Middle frontal gyrus (tissue), 1 donor: ENCODE data around the gene WDR26.
A peak's percentile ranks its signal among the peaks of the same experiment; 100 is the strongest.

Experiments
- DNase-seq: peaks from one replicate; pipeline ENCODE4 v3.0.0-alpha.2; 2015; ENCODE audit warnings: low spot score; ENCODE audit errors: extremely low spot score

The WDR26 gene

DNA sequence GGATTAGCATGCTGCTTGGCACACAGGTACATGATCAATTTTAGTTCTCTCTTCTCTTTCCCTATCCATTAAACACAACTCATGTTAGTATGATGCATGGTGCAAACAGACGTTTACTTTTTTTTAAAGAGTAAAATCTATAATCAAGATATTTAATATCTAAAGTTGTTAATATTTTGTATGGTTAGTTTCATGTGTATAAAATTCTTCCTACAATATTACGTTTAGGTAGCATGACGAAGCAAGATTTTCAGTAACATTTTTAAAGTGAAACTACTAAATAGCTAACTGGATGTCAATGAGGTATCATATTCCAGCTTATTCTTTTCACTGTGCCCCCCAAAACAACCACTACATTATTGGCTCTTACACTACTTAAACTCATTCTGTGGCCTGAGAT is 41.3 kb downstream of the WDR26 start:
- DNase-seq = no peak

DNA sequence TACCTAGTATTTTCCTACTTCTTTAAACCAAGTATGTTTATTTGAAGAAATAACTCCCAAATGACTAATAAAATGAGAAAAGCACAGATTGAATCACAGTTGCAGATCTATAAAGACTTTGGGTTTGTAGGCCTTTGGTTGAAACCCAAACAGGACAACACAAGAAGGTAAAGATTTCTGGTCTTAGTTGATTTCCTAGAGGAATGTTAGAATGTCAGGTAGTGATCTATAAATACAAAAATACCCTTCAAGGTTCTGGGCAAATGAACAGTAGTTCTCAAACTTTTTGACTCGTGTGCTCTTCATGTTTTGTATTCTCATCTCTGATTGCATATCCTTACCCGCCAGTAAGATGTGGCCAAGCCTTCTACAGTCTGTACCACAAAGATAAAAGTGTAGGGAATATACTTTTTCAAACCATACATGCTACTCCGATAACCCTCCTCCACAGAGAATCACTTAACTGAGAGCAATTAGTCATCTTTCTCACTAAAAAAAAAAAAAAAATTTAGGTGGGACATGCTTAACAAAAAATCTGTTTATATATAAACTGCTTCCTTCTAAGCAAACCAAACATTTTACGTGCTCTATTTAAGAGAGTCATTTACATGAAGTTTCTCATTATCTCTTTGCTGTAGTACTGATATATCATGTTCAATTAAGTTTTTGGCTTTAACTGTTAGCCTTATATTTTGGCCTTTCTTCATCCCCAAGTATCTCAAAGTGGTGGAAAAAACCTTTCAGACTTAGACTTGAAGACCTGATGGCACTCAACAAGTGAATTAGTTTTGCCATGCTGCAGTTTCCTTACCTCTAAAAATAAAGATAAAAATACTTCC is 42.0 kb downstream of the WDR26 start:
- no peak for DNase-seq

DNA sequence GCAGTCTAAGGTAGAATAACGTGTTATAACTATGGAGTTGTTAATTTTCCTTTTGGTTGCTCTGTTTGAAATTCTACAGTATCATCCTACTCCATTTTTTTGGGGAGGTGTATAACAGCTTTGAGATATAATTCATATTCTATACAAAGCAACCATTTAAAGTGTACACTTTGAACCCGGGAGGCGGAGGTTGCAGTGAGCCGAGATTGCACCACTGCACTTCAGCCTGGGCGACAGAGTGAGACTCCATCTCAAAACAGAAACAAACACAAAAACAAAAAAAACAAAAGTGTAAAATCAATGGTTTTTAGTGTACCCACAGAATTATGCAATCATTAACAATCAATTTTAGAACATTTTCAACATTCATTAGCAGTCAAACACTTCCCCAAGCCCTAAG is 44.1 kb downstream of the WDR26 start:
- no peak for DNase-seq

DNA sequence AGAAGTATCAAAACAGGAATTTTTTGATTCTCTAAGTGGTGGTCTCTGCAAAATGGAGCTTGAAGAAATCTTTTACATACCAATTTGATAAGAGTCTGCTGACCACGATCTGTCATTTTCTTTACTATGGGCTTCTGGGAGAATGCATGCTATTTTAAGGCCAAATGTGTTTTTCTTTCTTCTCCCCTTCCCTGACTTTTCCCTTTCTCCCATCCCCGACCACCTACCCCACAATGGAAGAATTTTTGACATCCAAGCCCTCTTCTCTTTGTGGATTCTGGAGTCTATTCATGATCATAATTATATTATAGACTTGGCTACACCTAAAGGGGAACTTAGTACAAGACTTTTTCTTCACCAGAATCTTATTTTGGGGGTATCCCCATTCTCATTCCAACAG is 46.7 kb downstream of the WDR26 start:
- DNase-seq = no peak

DNA sequence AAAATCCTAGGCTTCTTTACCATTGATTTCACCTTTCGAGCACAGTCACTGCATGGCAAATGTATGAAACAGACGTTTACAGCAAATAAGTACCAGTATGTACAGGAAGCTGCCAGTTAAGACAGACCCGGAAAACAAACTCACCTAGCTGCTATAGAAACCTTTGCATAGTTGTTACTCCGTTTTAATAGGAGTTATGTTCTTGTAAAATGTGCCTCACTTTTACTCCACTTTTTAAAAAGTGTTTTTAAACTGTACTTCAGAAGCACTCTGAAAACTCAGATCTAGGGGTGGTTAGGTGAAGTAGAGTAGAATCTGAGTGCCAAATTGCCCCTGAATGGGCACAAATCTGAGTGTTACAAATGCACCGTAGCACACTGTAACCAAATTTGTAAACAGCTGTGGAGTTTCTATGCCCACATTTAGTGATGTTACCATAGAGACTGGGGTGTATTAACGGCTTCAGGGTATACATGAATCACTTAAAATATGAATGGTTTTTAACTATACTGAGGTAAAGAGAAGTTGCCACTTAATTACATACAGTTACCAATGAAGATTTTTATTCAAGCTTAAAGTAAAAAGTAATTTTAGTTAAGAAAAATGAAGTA is 47.2 kb downstream of the WDR26 start:
- no peak for DNase-seq

DNA sequence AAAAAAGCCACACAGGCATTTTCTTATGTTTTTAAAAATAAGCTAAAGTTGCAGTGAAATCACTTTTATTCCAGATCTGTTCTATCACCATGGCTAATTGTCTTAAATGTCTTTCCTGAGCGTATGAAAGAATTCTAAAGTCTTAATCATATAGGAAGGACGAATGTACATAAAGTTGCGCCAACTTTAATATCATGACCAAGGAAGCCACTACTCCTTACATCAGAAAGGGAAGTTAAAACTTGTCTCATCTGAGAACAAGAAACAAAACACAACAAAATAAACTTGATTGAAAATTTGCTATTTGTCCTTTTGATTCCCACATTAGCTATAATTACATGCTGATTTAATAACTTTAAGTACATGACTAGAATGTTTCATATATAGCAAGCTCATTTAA is 51.4 kb downstream of the WDR26 start:
- DNase-seq = no peak

DNA sequence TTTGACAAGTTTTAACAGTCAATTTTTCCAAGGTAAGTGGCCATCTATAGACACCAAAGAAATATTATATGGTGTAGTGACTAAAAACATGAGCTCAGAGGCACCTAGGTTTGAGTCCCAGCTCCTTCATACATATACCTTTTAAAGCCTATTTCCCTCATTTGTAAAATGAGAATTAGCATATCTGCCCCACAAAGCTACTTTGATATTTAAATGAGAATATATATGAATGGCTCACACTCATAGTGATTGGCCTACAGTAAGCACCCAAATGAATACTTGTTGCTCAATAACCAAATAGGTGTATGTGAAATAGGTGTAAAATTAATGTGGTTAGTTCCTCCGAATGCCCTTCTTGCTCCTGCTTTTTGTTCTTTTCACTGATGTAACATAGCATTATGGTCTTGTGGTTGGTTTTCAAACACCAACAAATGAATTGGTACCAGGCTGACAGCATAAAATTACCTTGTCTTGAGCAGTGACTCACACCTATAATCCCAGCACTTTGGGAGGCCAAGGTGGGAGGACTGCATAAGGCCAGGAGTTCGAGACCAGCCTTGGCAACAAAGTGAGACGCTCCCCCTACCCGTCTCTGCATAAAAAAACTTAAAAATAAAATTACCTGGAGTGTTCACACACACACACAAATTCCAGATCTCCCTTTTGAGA is 52.6 kb downstream of the WDR26 start:
- no peak for DNase-seq

DNA sequence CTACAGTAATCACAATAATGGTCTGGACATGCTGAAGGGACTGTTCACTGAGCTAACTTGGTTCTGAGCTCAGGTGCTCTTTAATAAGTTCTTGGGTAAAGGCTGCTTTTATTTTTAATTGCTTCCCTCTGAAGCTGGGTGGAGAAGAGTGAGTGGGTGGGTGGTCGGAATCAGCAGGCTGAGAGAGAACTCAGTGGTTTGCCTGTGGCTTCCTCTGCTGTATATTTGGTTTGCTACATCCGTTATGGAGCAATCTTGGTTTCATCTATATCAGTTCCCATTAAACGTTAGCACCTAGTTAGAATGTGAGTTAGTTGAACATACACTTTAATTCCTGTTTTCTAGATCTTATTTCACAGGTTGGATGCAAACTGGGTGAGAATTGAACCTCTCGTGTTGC is 54.6 kb downstream of the WDR26 start:
- no peak for DNase-seq

DNA sequence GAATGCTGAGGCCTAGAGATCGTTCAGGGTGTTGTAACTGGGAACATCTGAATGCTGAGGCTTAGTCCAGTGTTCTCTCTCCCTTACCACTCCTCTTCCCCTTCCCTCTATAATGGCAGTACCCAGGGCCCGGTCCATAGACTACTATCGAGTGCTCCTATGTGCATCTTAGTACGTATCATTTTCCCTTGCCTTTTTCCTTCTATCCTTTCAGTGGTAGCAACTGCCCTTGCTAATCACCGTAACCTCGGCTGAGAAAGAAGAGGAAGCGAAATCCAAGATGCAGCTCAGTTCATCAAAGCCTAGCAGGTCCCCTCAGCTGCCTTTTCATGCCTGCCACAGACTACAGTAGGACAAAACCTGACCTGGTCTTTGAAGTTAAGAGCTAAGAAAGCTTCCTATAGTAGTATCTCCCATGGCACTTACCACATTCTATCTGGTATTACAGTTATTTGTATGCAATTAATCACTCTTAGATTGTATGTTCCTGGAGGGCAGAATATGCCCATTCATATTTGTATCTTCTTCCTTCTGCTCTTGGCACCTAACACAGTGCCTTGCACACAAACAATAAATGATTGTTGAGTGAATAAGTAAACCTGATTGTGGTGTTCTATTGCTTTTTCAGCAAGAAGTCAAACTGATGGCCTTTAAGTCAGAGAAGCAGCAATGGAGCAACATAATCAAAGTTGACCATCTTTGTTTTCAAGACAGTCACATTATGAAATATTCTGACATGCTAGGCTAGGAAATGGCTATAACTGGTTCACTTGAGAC is 55.6 kb downstream of the WDR26 start:
- no peak for DNase-seq

DNA sequence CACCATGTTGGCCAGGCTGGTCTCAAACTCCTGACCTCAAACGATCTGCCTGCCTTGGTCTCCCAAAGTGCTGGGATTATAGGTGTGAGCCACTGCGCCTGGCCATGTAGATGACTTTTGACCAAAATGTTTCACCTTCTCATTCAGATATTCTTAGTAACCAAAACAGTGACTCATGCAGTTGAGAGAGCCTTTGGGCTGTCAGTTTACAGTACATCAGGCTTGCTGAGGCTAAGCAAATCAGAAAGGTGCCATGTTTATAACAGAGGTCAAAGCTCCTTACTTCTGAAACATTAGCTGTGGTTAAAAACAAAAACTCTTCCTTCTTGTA is 57.0 kb downstream of the WDR26 start:
- no peak for DNase-seq

DNA sequence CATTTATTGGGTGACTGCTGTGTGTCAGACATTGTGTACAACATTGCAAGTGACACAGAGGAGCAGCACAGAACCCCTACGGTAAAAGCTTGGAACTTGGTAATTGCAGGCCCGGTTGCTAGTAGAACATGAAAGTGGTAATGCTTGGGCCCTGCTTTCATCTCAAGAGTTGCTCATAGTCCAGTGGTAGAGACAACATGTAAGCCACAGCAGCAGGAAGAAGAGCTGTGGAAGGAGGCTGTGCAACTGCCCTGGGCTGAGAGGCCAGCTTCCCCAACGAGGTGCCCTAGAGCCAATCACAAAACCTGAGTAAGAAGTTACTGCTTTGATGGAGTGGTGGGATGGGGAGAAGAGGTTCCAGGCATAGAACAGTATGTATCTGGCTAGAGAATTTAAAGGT is 59.5 kb downstream of the WDR26 start:
- no peak for DNase-seq

DNA sequence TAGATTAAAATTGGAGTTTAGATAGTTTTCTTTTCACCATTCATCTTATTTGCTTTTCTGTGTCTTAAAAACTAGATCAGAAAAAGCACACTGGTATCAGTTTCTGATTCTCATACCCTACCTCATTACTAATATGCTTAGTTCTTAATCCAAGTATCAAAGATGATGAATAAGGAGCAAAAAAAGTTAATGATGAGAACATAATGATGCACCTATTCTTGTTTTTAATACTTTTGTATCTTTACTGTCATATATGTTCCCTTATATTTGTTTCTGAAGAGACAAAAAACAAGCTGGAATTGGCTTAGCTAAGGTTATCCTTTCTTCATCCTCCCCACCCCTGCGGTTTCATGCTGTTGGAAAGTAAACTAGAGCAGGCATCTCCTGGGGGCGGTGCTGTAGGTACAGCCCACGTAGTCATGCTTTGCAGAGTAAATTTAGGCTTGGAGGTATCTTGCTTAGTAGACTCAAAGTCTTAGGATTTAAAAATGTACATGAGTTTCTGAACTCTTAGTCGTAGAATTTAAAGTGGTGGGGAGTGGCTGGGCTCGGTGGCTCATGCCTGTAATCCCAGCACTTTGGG is 61.5 kb downstream of the WDR26 start:
- DNase-seq = no peak

DNA sequence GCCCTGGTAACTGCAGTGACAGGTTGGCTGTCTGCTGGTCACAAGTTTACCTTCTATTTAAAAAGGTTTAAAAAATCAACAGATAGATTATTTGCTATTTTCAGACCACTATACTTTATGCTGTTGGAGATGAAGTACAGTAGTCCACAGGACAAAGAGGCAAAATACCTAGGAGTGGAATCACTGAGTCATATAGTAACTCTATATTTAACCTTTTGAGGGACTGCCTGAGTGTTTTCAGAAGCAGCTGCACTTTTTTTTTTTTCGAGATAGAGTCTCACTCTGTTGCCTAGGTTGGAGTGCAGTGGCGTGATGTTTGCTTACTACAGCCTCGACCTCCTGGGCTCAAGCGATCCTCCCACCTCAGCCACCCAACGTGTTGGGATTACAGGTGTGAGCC is 66.2 kb downstream of the WDR26 start:
- DNase-seq = no peak

DNA sequence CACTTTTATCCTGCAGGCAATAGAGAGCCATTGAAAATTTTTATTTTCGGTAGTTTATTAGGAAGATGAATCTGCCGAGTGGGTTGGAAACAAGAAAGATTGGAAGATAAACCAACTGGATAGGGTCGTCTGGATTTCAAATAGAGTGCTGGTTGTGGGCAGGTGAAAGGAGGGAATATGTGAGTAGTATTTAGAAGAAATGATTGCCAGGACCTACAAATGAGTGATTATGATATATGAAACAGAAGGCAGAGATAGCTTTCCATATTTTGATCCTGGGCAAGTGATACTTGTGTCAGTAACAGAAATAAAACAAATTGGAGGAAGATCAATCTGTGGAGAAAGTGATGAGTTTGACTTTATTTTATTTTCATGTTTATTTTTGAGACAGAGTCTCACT is 75.4 kb downstream of the WDR26 start:
- no peak for DNase-seq

DNA sequence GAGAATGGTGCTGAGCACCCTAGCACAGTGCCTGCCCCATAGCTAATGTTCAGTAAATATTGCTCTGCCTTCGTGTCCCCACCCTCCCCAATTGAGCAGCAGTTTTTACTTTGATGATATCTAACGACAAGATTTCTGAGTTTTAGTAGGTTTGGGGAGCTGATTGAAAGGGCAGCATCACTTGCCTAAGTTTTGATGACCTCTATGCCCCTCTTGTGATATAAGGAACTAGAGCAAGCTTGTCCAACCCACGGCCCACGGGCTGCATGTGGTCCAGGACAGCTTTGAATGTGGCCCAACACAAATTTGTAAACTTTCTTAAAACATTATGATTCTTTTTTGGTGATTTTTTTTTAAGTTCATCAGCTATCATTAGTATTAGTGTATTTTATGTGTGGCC is 76.4 kb downstream of the WDR26 start:
- no peak for DNase-seq

DNA sequence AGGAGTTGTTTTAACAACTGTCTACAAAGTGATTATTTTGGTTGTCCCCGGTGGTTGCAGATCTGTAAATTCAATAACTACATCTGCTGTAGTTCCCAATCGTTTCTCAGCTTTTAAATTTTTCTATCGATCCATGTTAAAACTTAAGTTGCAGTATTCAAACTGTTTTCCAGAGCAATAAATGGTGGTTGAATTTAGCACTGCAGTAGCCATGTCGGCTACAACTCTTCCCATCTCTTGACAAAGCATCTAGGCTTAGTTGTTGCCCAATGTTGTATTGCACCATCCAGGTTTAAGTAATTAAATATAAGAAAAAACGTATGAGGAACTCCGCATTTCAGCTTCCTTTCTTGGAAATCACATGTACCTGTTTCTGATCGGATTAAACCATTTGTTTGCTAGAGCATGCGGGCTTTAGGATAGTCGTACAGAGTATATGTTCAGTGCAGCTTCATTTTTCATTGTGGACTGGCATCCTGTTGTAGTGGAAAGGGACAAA is 76.9 kb downstream of the WDR26 start:
- no peak for DNase-seq

DNA sequence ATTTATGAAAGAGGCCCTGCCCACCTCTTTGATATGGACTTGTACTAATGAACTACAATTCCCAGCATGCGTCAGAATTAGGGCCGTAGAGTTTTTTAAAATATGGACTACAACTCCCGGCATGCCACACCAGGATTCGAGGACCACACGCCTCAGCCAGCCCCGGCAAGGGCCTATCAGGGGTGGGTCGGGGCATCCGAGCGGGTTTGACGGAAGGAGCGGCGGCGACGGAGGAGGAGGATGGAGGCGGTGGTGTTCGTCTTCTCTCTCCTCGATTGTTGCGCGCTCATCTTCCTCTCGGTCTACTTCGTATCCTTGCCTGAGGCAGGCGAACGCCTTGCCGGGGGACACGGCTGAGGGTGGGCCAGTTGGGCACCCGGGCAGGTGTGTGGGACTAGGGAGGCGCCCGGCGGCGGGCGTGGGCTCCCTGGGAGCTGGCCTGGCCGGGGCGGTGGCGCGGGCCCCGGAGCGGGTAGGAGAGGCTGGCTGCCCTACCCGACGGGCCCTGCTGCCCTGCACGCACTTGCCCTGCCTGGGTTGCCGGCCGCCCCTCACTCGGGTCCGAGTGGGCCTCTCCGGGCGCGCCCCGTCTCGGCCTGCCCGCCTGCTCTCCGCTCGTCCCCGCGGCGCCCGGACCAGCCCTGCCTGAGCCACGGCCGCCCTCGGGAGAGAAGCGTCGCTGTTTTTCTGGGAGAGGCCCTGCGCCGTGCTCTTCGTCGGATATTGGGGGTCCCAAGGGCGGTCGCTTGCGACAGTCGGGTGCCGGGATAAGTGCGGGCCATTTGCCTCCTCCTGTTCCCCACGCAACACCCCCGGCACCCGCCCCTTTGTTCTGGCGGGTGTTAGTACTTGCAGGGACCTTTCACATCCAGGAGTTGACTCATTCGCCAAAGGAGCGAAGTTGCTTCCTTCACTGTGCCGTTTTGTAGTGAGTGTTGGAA is 77.6 kb downstream of the WDR26 start, which contains the start of gene CNIH4:
Gene CNIH4, plus strand, starts transcription at position 195 of the 941 bp plus-strand sequence. Its CDS starts 46 bp downstream, at position 241.
- peak; percentile 95 for DNase-seq

DNA sequence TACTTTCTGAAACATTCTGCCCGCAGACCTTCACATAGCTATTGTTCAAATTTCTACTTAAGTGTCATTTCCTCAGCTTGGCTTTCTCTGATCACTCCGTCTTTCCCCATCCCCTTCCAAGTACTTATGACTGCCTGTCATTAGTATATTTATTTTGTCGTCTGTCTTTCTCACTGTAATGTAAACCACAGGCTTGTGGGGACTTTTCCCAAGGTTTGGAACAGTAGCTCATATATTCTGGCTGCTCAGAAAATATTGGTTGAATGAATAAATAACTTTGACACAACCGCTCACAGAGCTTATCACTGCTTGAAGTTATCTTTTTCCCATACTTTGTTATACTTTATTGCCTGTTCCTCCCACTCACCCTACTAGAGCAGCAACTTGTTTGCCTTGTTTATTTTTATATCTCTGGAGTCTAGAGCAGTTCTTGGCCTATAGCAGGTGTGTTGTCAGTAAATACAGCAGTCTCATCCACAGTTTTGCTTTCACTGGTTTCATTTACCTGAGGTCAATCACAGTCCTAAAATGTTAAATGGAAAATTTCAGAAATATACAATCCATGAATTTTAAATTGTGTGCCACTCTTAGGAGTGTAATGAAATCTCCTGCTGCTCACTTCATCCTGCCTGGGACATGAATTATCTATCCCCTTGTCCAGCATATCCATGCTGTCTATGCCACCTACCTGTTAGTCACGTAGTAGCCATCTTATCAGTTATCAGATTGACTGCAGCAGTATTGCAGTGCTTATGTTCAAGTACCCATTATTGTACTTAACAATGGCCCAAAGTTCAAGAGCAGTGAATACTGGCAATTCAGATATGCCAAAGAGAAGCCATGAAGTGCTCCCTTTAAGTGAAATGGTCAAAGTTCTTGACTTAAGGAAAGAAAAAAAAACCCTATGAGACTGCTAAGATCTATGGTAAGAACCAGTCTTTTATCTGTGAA is 80.3 kb downstream of the WDR26 start:
- DNase-seq = no peak
